Cortex of kidney (tissue), 1 donor: Measurements from ENCODE around the gene TCEA3.

ENCODE experiments used
- DNase-seq: peaks from one replicate; lab custom pipeline; 2025; lab: John Stamatoyannopoulos, UW

Gene TCEA3

DNA sequence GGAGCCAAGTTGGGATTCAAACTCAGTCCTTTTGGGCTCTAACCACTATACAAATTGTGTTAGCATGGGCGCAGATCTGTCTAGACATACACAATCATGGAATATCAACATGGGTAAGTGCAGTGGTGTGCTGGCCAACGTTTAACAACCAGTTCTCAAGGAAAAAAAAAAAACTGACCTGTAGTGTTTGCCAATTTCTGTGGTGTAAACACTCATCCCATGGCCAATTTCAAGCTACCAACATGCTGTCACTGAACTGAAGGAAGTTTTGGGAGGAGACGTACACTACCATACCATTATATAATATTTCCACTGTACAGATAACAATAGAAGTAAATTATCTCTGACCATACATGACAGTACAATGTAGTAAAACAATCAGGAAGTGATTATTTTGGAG lies 3.2 kb downstream of the TCEA3 start:
- DNase-seq = no peak

DNA sequence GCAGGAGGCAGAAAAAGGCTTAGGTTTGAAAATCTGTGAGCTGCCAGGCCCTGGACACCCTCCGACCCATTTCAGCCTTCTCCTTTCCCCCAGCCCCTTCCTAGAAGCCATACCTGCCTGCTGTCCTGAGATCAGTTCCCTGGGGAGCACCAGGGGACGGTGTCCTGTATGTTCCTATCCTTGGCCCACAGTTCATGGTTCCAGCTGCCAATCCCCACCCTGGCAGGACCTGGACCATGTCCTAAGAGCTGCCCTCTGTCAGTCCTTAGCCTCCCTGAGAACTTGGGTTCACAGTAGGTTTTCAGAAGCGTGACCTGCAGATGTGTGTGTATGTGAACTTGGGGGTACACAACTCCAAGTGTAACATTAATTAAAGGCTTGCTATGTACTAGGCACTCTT lies 3.8 kb downstream of the TCEA3 start:
- DNase-seq = no peak

DNA sequence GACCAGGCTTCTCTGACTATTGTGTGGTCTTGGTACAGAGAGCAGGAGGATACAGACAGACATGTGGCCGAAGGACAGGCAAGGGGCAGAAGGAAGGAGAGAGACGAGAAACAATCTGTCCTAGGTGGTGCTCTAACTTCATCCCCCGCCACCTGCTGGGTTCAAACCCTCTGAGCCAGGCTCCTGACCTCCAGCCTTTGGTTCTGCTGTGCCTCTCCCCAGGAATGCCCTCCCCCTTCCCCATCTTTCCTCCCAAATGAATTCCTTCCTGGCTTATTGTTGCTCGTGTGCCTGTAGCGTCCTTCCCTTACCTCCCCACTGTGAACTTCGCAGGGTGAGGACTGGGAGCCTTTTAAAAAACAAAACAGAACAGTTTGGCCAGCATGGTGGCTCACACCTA lies 5.4 kb downstream of the TCEA3 start:
- DNase-seq = no peak

DNA sequence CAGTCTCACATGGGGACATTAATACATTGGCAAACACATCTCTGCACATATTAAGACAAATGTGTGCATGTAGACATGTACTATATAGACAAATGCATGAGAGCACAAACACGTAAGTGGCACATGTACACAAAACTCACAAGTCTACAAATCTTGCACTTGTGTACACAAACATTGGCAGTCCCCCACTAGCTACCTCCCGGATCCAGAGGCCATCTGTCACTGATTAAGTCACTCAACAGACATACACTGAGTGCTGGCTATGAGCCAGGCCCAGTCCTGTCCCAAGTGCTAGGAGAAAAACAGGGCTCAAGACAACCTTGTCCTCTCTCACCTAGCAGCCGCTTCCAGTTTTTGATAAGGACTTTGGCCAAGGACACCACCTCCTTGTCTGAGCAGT lies 7.0 kb downstream of the TCEA3 start:
- DNase-seq = no peak

DNA sequence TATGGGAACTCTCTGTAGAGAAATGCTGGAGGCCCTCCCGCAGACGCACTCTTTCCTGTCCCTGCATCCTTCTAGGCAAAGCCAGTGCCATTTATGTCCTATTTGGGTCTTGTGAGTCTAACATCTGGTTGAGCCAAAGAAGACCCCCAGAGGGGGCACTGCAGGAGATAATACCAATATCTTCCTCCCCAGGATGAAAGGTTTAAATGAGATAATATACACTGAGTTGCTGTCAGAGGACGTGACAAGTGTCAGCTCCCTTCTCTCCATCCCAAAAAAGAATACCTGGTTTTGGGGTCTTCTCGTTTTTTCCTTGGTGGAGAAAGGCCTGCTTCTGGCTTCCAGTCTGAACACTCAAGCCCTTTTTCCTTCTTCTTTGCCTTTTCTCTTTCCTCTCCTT lies 7.6 kb downstream of the TCEA3 start:
- DNase-seq = no peak

DNA sequence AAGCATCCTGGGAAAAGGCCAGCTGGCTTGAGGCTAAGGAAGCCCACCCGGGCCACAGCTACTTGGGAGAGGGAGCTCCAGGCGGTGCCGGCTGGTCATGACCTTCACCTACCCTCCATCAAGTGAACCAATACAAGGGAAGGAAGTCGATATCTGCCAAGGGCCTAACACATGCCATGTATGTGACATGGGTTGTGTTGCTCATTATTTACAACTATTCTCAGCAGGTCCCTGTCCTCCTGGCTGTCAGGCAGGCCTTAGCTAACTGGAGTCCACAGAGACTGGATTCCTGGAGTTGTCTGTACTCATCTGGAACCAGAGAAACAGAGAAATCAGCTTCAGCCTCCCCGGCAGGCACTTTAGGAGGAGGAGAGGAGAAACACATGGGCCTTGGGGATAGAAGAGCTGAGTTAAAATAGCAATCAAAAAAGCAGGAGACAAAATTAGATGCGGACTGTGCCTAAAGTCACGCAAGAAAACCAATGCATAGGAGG lies 15.7 kb downstream of the TCEA3 start:
- DNase-seq = no peak

DNA sequence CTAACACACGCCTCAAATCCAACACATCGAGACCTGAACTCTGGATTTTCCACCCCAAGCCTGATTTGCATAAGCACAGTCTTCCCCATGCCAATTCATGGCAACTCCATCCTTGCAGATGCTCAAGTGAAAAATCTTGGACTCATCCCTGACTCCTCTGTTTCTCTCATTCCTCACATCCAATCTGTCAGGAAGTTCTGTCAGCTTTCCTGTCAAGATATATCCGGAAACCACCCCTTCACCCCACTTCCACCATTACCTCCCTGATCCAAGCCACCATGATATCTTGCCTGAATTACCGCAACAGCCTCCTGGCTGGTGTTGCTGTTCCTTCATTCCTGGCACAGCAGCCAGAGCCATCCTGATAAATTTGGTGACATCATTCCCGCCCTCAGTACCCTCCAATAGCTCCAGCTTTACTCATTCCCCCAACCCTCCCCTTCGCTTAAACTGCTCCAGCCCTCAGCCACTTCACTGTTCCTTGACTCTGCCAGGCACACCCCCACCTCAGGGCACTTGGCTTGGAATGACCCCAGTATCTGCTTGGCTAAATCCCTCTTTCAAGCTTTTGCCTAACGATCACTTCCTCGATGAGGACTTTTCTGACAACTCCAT lies 17.4 kb downstream of the TCEA3 start:
- no peak for DNase-seq

DNA sequence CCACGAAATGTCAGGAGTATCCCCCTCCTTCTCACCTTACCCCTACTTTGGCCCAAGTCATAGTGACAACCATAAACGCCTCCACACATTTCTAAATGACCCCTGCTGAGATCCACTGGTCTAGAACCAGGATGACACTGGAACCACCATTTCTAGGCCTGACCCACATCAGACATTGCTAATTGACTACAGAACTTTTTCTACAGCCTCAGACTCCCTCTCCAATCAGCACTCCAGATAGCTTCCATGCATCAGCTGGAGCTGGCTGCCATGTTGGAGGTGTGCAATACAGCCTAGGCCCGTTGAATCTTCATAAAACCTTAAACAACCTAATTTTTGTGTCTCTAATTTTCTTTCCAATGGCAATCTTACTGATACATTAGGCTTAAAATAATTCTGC lies 18.6 kb downstream of the TCEA3 start:
- no peak for DNase-seq

DNA sequence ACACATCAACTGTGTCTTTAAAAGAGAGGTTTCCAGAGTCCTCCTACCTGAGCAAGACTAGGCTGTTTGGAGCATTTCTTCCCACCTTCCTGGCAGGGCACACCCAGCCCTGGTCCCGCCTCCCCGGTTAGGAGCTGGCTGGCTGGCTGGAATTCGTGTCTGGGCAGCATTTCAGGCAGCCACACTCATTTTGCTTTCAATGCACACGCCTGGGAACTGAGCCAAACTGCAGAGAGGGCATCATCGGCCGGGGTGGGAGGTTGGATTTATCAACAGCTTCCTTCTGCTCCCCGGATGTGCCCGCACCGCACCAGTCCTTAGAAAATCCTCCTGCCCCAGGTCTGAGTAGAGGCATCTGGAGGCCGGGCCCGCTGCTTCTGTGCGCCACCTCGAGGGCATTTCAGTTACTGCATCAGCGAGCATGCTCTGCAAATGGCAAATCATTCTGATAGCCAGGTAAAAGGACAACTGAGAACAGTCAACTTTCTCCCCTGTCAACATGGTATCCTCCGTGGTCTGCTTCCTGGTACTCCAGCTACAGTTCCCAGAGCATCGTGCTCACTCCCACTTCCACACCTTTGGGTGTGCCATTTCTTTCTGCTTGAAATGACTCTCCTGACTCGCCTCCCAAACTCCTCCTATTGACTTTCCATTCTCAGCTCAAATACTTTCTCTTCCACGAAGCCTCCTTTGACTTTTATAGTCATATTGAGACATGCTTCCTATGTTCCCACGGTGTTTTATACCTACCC lies 20.6 kb downstream of the TCEA3 start:
- no peak for DNase-seq

DNA sequence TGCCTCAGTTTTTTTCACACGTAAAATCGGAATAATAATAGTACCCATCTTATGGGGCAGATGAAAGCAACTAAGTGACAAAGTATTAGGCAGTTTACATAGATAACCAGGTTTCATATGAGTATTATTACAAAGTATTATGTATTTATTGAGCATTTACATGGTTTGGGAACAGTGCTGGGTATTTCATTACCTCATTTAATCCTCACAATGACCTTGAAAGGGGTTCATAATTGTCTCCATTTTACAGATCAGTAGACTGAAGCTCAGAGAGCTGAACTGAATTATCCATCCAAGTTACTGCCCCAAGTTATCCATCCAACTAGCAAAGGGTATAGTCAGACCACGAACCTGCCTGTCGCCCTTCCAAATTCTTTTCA lies 21.2 kb downstream of the TCEA3 start:
- no peak for DNase-seq

DNA sequence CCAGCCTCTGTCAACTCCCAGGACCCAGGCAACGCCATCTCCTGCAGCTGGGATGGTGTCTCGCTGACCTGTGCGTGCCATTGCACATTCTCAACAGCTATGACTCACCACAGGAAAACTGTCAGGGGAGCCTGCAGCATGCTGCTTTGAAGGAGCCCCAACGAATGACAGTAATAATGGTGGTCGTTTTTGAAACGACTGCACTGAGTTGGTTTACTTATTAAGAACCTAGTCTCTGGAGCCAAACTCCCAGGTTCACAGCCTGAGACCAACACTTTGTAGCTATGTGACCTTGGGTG lies 21.6 kb downstream of the TCEA3 start:
- no peak for DNase-seq

DNA sequence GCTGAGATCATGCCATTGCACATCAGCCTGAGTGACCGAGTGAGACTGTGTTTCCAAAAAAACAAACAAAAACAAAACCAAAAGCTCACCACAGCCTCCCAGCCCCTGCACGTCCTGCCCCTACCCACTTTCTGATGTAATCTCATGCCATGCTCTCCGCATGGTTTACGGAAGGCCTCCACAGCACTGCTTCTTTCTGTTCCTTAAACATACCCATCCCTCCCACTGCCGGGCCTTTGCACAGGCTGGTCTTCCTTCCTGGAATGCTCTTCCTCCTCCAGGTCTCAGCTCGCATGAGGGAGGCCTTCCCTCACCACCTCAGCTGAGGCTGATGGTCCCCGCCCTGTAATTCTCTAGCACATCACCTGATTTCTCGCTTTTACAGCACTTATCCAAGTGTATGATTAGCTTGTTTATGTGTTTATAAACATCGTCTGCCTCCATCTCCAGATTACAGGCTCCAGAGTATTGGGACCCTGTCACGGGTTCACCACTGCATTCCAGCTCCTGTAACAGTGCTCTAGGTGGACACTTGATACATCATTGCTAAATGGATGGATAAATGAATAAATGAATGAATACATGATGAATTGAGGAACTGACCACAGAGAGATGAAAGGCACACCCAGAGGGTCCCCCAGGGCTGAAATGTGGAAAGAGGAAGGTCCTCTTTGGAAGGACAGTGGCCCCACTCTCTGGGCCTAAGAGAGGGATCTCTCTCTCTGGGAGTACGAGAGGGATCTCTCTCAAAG lies 22.1 kb downstream of the TCEA3 start:
- DNase-seq = no peak

DNA sequence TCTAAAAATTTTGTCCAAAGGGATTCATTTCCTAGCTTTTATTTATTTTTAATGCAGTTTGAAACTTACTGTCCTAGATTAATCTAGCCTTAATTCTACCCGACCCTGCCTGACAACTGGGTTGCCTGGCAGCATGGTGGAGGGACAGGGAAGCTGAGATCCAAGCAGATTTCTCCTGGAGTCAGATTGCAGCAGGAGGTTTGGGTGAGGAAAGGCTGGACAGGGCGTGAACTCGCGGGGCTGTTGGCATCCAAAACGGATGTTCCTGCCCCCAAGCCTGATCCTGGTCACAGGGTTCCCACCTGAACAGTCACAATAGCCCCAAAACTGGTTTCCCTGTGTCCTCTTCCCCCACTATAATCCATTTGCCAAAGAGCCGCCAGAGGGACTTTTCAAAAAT lies 23.2 kb downstream of the TCEA3 start:
- no peak for DNase-seq

DNA sequence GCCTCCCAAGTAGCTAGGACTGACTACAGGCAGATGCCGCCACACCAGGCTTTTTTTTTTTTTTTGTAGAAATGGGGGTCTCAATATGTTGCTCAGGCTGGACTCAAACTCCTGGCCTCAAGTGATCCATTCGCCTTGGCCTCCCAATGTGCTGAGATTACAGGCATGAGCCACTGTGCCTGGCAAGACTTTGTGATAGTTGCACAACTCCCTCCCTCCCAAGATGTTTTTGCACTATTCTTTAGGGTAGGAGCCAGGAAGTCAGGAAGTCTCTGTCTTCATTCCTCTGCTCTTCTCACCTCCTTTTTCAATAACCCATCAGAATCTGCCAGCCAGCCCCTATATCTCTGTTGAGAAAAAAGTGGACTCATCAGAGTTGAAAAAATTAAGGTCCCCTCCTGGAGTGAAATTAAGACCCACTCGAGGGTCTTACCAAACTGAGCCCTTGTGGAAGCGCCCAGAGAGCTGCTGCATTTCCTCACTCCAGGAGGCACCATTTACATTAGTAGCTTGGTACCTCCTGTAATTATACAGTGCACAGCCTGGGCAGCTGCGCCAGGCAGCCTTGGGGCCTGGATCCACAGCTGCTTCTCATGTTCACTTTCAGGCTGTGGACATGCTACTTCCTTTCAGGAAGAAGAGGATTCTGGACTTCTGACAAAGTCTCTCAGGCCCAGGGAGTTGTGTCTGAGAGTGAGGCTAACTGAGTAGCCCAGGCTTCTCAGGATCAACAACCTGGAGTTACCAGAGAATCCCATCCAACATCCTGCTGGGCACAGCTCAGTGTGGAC lies 24.0 kb downstream of the TCEA3 start:
- no peak for DNase-seq

DNA sequence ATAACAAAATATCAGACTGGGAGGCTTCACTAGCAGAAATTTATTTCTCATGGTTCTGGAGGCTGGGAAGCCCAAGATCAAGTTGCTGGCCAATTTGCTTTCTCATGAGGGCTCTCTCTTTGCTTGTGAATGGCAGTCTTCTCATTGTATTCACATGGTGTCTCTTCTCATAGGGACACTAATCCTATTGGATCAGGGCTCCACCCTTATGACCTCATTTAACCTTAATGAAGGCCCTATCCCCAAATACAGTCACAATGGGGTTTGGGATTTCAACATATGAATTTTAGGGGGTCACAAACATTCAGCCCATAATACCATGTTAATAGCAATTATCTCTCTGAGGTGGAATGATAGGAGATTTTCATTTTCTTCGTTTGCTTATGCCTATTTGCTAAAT lies 25.3 kb downstream of the TCEA3 start:
- no peak for DNase-seq

DNA sequence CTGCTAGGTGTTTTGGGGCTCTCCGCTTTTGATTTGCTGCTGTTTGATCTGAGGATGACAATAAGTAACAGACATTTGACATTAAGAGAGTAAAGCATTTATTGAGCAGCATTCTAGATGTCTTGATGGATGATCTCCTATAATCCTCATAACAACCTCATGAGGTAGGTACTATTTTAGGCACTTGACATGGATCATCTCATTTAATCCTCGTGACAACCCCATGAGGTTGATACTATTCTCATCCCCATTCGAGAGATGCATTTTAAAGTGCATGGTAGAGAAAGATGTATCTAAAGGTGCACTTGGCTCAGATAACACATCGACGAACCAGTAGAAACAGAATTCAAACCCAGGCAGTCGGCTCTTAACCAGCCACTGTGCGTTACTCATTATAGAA lies 26.6 kb downstream of the TCEA3 start:
- no peak for DNase-seq

DNA sequence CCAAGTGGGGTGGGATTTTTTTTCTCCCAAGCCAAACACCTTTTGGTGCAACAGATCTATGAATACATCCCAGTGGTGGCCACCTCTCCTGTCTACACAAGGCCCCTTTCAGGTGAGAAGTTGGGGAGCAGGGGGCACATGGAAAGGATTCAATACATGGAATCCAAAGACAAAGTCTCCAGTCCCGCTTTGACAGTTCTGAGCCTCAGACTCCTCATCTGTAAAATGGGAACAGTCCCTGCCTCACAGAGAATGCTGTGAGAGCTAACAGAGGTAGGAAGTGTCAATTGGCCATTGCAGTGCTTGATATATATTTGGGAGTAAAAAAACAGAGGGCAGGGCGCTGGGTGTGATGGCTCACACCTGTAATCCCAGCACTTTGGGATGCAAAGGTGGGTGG lies 28.2 kb downstream of the TCEA3 start:
- DNase-seq = no peak

DNA sequence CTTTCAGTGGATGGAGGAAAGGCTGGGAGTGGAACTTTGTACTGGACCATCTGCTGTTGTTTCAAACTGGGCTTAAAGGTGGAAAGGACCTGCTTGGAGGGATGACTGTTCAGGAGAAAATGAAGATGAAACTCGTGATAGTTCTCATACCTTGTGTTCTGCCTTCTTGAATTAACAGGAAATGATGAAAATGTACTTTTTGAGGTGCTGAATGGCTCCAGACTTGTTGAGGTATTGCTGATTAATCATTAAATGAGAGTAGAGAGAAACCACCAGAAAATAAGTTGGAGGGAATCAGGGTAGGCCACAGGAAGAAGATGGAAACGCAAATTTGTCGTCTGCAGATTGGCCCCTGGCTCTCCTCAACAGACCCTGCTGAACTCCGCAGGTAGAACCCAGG lies 28.7 kb downstream of the TCEA3 start:
- DNase-seq = no peak

DNA sequence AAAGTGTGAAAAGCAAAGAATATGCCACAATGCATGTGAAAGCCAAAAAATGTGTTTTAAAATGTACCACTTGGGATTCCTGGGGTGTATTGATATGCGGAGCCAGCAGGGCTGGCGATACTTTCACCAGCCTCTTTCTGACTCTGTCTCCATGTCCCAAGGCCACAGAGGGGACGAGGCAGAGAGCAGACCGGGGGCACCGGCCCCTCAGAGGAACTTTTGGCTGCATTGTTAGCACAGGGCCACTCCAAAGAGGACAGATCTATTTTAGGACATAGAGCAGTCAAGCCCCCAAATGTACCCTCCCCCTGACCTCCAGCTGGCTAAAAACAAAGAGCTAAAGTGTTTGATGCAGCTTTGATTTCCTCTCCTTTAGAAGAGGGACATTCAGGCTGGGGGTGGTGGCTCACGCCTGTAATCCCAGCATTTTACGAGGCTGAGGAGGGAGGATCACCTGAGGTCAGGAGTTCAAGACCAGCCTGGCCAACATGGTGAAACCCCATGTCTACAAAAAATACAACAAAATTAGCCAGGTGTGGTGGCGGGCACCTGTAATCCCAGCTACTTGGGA lies 29.3 kb downstream of the TCEA3 start:
- DNase-seq = no peak

DNA sequence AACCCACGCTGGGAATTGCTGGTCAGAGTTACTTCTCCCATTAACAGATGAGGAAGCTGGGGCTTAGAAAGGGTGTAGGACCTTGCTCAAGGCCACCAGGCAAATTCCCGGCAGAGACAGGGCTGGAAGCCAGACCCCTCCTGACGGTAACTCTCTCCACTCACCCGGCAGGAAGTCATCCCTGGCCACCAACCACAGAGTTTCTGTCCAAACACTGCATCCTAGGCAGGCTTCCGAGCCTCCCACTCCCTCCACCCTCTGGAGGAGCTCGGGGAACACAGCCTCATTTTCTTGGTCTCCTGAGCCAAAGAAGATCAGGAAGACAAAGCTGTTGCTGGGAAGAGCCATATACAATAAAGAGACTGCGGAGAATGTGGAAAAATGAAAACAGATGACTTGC lies 29.9 kb downstream of the TCEA3 start:
- DNase-seq = no peak

DNA sequence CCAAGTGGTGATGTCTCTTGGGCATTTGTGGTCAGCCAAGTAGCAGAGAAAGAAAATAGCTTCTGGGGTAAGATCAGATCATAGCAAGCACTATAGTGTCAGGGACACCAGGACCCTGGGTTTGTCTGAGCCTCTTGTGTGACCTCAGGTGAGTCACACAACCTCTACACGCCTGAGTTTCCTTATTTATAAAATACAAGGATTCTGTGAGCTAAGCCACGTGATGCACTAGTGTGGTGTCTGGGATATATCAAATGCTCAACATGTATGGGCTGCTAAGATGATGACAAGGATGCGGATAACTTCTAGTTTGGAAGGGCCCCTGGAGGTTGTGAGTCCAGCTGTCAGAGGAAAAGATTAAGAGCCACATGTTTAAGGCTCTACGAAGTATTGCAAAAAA lies 30.4 kb downstream of the TCEA3 start:
- no peak for DNase-seq

DNA sequence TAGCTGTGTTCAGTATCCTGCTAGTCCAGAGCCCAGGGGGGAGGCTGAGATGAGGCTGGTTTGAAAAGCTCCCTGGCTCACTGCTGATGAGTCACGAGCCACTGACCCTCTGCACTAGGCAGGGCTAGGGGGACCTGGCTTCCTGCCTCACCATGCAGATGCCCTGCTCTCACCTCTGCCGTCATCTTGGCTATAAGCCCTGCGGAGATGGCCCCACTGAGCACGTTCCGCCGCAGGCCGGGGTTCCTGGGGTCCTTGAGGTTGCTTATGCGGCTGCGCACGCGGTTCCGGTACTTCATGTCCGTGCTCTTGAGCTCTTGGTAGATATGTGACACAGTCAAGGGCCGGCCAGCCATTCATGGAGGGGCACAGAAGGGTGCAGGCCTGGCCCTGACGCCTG lies 30.8 kb downstream of the TCEA3 start:
- no peak for DNase-seq
